Esophagus squamous epithelium (tissue), 5 donors: ENCODE results near the gene NID1. TPM values are rescaled to one million over a fixed set of nuclear protein-coding genes. Genes with fewer than 3 reads are reported as not detected.

Source experiments
- DNase-seq: peaks from one replicate; lab custom pipeline; 2025; lab: John Stamatoyannopoulos, UW
- H3K27ac ChIP-seq, 4 donors: fragments of 200-600 bp; sonication (generic); one replicate each; pipeline ENCODE4 v1.5.1; 2016 to 2019; ENCODE audit warnings: mild to moderate bottlenecking in 1 of 4
- H3K27me3 ChIP-seq, 4 donors: fragments of 200-600 bp; sonication (generic); 1 replicate in 3 of 4; 2 replicates in 1 of 4; pipeline versions ENCODE4 v1.5.1 to v1.6.0; 2017 to 2021; ENCODE audit warnings: antibody characterized with exemption in 1 of 4
- H3K36me3 ChIP-seq, 3 donors: fragments of 200-600 bp; sonication (generic); one replicate each; pipeline ENCODE4 v1.5.1; 2016 to 2019
- H3K4me1 ChIP-seq, 3 donors: fragments of 200-600 bp; sonication (generic); one replicate each; pipeline ENCODE4 v1.5.1; 2017 to 2019
- H3K4me3 ChIP-seq, 4 donors: fragments of 200-600 bp; sonication (generic); 1 replicate in 3 of 4; 2 replicates in 1 of 4; pipeline ENCODE4 v1.5.1; 2016 to 2019; ENCODE audit warnings: mild to moderate bottlenecking in 2 of 4, moderate library complexity in 1 of 4
- H3K9me3 ChIP-seq, 3 donors: fragments of 200-600 bp; sonication (generic); one replicate each; pipeline ENCODE4 v1.5.1; 2016 to 2019
- POLR2A ChIP-seq, 4 donors: fragments of 450-650 bp; IDR thresholded peaks; one replicate each; pipeline ENCODE4 v1.6.1; 2017; ENCODE audit warnings: antibody characterized with exemption in 4 of 4, mild to moderate bottlenecking in 4 of 4, moderate library complexity in 3 of 4
- WGBS, 2 donors: methylation state at CpG; one replicate each; pipeline ENCODE4 v1.1.5; 2018; 5-methylcytosine and 5-hydroxymethylcytosine counted together
- intact Hi-C: fragments of 100-400 bp; cut with DNase I; formaldehyde crosslinking; loops from one replicate; pipeline ENCODE4 v1.15.0; 2022
- total RNA-seq, 4 donors: library from RNA; depleted of rRNA; stranded (reverse); fragments of >200 nt; gene quantifications; one replicate each; pipeline ENCODE4 v1.1.0, GENCODE V29; 2016
- TF ChIP-seq, protein P1 (sequence below), 6 experiments: fragments of 450-650 bp in 4 of 6; fragments of 200-600 bp in 2 of 6; sonication (generic) in 2 of 6; IDR thresholded peaks; one replicate each; pipeline ENCODE4 v1.5.1; 2016 to 2019; ENCODE audit warnings: antibody characterized with exemption in 6 of 6, mild to moderate bottlenecking in 4 of 6, moderate library complexity in 4 of 6
- donor health status: DM: yes; HTN: yes; CAD: no.

Gene NID1
- total RNA-seq, 4 donors from 2014 or later: 3.6 to 120 (median 28.5) TPM

DNA sequence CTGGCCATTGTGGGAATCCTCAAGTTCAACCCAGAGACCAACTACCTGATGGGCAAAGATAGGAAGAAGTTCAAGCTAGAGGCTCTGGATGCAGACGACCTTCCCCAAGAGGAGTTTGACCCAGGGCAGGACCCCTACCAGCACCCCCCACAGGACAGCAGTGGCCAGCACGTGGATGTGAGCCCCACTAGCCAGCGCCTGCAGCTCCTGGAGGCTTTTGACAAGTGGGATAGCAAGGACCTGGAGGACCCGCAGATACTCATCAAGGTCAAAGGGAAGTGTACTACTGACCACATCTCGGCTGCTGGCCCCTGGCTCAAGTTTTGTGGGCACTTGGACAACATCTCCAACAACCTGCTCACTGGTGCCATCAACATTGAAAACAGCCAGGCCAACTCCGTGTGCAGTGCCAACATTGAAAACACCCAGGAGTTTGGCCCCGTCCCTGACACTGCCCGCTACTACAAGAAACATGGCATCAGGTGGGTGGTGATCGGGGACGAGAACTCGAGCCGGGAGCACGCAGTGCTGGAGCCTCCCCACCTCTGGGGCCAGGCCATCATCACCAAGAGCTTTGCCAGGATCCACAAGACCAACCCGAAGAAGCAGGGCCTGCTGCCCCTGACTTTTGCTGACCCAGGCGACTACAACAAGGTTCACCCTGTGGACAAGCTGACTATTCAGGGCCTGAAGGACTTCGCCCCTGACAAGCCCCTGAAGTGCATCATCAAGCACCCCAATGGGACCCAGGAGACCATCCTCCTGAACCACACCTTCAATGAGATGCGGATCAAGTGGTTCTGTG lies 46.8 kb upstream of the NID1 start:
- DNase-seq: no peak
- H3K27me3 ChIP-seq: no peaks in the 10 kb centered on the region
- H3K4me1 ChIP-seq: peaks cover 0 to 6% (median 0%) of the 10 kb centered on the region in 3 donors
- no peaks in the 10 kb centered on the region for H3K36me3 ChIP-seq
- no peak overlapping the region for H3K4me3 ChIP-seq
- no peak overlapping the region for H3K27ac ChIP-seq
- whole genome bisulfite sequencing, 2 donors: 80 to 83% methylated on average over 2 to 6 of the region's 17 CpGs
- intact Hi-C loops: no loop called here
- no peaks in the 10 kb centered on the region for H3K9me3 ChIP-seq
- TF ChIP-seq, protein P1, sequence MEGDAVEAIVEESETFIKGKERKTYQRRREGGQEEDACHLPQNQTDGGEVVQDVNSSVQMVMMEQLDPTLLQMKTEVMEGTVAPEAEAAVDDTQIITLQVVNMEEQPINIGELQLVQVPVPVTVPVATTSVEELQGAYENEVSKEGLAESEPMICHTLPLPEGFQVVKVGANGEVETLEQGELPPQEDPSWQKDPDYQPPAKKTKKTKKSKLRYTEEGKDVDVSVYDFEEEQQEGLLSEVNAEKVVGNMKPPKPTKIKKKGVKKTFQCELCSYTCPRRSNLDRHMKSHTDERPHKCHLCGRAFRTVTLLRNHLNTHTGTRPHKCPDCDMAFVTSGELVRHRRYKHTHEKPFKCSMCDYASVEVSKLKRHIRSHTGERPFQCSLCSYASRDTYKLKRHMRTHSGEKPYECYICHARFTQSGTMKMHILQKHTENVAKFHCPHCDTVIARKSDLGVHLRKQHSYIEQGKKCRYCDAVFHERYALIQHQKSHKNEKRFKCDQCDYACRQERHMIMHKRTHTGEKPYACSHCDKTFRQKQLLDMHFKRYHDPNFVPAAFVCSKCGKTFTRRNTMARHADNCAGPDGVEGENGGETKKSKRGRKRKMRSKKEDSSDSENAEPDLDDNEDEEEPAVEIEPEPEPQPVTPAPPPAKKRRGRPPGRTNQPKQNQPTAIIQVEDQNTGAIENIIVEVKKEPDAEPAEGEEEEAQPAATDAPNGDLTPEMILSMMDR (IDR thresholded peaks at IDR 0.05): no peak
- no peak for TF ChIP-seq POLR2A (IDR thresholded peaks at IDR 0.05)

DNA sequence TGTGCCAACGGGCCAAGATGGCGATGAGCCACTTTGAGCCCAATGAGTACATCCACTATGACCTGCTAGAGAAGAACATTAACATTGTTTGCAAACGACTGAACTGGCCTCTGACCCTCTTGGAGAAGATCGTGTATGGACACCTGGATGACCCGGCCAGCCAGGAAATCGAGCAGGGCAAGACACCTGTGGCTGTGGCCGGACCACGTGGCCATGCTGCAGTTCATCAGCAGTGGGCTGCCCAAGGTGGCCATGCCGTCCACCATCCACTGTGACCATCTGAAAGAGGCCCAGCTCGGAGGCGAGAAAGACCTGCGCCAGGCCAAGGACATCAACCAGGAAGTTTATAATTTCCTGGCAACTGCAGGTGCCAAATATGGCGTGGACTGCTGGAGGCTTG lies 45.2 kb upstream of the NID1 start:
- Histone ChIP-seq H3K27me3 (no peaks in the 10 kb centered on the region), H3K4me3 (no peak overlapping the region), H3K9me3 (no peaks in the 10 kb centered on the region), H3K27ac (no peak overlapping the region), H3K4me1 (peaks cover 0 to 6% (median 0%) of the 10 kb centered on the region in 3 donors), H3K36me3 (no peaks in the 10 kb centered on the region)
- WGBS, 2 donors: 81 to 82% methylated on average over 9 to 12 of the region's 13 CpGs
- TF ChIP-seq, protein P1 (IDR thresholded peaks at IDR 0.05): no peak
- TF ChIP-seq POLR2A (IDR thresholded peaks at IDR 0.05): no peak
- no peak for DNase-seq
- intact Hi-C loops: no loop called here

DNA sequence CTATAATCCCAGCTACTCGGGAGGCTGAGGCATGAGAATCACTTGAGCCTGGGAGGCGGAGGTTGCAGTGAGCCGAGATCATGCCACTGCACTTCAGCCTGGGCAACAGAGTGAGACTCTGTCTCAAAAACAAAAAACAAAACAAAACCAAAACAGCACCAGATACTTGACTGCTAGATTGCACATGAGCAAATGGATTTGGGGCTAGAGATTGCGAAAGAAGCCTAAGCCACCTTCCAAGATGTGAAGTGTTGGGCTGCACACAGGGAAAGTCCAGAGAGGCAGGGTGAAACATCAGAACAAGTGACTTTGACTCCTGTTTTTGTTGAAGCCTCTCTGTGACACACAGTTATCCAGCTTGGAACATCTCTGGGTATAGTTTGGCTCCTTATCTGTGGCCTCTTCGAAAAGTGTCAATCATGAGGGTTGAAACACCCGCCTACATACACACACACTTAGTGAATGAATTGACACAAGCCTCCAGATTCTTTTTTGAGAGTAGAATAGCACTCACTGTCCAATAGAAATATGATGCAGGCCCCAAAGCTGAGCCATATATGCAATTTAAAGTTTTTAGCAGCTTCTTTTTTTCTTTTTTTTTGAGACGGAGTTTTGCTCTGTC lies 43.2 kb upstream of the NID1 start:
- no peaks in the 10 kb centered on the region for H3K36me3 ChIP-seq
- no peak overlapping the region for H3K27ac ChIP-seq
- no peak for DNase-seq
- no peaks in the 10 kb centered on the region for H3K9me3 ChIP-seq
- H3K27me3 ChIP-seq: peaks cover 0 to 2% (median 0%) of the 10 kb centered on the region in 4 donors
- intact Hi-C loops: loop anchor here (5.0 to 10.0 kb wide), 2 partner anchors 379 to 767 kb away; no protein-coding TSS in a partner anchor
- WGBS, 2 donors: 77 to 86% methylated on average over 7 of the region's 7 CpGs
- TF ChIP-seq POLR2A (IDR thresholded peaks at IDR 0.05): no peak
- TF ChIP-seq, protein P1 (IDR thresholded peaks at IDR 0.05): no peak
- peaks cover 0 to 10% (median 0%) of the 10 kb centered on the region in 3 donors for H3K4me1 ChIP-seq
- no peak overlapping the region for H3K4me3 ChIP-seq

DNA sequence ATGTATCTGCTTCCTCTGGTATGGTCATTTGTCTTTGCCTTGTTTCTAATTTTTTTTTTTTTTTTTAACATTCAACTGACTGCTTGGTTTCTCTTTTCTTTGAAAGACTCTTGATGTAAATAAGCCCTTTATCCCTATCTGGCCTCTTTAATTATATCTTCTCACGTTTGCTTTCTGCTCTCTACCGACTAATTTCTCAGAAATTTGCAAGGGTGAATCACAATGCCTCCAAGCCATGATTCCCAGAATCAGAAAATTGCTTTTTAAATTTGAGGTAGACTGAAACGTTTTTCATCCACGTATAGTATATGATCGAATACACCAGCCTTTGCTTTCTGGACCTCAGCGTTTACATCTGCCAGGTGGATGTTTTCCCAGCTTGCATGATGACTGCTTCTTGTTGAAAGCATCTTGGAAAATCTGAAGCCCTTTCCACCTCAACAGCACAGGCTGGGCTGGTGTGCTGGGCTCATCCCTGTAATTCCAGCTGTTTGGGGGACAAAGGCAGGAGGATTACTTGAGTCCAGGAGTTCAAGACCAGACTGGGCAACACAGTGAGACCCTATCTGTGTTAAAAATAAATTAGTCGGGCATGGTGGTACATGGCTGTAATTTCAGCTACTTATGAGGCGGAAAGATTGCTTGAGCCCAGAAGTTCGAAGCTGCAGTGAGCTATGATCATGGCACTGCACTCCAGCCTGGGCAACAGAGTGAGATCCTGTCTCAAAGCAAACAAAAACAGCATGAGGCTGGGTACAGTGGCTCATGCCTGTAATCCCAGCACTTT lies 42.4 kb upstream of the NID1 start:
- Histone ChIP-seq H3K4me3 (no peak overlapping the region), H3K9me3 (no peaks in the 10 kb centered on the region), H3K27me3 (peaks cover 0 to 10% (median 0%) of the 10 kb centered on the region in 4 donors), H3K27ac (no peak overlapping the region), H3K4me1 (peaks cover 0 to 10% (median 0%) of the 10 kb centered on the region in 3 donors), H3K36me3 (no peaks in the 10 kb centered on the region)
- TF ChIP-seq POLR2A (IDR thresholded peaks at IDR 0.05): no peak
- TF ChIP-seq, protein P1 (IDR thresholded peaks at IDR 0.05): no peak
- intact Hi-C loops: loop anchor here (5.0 to 10.0 kb wide), 2 partner anchors 380 to 767 kb away; no protein-coding TSS in a partner anchor
- DNase-seq: no peak
- whole genome bisulfite sequencing, 2 donors: 38 to 48% methylated on average over 6 to 9 of the region's 9 CpGs
